Measurements from ENCODE around the gene NDST4.

NDST4 gene

DNA sequence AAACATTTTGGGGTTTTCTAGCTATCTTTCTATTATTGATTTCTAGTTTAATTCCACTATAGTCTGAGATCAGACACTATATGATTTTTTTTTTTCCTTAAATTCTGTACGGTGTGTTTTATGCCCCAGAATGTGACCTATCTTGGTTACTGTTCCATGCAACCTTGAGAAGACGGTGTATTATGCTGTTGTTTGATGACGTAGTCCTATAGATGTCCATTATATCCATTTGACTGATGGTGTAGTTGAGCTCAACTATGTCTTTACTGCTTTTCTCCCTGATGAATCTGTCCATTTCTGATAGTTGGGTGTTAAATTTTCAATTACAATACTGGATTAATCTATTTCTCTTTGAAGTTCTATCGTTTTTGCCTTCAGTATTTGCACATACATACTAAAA is 212.5 kb downstream of the NDST4 start:
- DNase-seq = no peak

DNA sequence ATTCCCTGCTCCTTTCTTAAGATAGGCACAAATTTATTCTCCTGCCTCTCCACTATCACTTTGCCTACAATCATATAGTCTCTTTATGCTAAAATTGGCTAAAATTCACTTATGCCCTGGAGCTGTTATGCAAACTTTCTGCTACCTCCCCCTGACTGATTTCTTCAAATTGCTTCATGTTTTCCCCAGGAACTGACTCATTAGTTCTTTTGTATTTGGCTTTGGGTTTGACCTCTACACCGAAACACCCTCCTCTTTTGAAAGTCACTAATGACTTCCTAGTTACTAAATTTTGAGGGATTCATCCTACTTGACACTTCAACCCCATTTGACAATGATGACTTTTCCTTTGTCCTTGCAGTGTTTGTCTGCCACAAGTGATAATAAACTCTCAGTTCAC is 222.6 kb downstream of the NDST4 start:
- DNase-seq = no peak

DNA sequence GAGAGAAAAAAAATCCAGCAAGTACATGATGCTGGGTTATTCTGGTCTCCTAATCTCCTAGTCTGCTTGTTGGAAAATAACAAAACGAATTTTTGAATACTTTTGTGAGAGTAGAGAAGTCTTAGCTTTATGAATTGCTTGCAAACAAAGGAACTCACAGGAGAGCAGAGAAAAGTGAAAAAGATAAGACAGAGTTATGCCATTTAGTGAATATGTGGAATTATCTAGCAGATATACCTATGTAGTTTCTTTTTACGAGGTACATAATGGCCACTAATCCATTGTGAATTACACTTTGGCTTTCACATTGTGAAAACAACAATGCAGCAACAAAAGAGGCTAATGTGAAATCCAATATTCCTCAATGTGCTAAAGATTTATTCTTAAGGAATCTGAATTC is 226.7 kb downstream of the NDST4 start:
- DNase-seq = no peak

DNA sequence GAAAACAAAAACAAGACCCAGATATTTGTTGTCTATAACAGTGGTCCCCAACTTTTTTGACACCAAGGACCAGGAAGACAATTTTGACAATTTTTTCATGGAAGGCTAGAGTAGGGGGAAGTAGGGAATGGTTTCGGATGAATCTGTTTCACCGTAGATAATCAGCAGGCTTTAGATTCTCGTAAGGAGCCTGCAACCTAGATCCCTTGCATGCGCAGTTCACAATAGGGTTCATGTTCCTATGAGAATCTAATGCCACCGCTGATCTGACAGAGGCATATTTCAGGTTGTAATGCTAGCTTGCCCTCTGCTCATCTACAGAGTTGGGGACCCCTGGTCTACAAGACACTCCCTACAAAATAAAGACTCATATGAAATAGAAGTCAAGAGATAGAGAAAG is 229.8 kb downstream of the NDST4 start:
- no peak for DNase-seq

DNA sequence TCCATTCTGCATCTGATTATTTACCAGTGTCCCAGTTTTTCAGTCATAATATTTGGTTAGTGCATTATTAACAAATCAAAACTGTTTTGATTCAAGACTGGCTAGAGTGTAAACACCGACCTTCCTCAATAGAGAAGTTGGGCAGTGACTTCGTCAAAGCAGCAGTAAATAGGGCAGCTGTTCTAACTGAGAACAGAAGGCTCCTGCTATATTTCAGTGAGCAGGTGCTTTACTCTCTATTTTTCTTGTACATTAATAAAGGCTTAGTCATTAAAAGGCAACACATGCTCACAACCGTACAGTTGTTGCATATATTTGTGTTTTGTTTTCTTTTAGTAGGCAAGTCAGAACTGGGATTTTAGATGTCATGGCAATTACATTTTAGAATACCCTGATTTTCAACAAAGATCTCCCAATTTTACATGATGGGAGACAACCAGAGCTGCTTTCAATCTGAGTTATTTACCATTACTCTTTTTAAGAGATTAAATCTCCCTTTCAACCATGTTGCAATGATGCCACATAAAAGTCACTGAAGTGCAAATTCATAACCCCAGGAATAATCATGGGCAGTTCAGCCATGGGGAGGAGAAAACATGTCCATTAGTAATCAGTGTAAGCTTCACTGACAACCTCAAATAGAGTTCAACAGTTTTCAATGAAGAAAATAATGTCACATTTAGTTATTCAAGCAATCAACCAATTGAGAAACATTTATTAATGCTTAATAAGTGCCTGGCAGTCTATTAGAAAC is 233.3 kb downstream of the NDST4 start:
- no peak for DNase-seq

DNA sequence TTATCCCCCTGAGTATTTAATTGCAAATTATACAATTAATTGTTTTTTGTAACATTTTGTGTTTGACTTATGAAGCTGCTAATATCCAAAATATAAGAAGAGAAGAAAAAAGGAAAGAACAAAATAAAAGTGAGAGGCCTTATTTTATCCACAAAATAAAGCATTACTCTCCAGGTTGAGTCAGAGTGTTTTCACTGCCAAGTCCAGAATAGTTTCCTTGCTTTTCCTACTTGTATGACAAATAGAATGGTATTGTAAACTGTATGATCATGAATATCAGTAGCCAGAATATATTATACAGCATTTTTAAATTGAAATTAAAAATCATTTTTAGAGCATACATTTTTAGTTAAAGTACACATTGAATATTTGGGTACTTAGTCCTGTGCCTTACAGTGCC is 237.8 kb downstream of the NDST4 start:
- DNase-seq = no peak

DNA sequence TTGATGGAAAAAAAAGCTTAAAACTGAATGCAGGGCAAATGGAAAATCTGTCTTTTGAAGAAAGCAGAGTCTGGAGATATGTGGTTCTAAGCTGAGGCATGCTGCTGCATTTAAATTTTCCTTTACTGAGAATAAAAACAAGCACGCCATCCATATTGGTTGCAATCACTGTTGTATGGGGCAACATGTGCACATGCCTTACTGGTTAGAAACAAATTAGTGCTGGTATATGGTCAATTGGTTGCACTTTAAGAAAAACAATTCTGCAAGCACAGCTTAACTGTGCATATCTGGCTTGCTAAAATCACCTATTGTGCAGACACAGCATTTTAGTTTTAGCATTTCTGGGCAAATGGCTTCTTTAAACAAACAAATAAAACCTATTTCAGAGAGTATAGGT is 239.1 kb downstream of the NDST4 start:
- no peak for DNase-seq

DNA sequence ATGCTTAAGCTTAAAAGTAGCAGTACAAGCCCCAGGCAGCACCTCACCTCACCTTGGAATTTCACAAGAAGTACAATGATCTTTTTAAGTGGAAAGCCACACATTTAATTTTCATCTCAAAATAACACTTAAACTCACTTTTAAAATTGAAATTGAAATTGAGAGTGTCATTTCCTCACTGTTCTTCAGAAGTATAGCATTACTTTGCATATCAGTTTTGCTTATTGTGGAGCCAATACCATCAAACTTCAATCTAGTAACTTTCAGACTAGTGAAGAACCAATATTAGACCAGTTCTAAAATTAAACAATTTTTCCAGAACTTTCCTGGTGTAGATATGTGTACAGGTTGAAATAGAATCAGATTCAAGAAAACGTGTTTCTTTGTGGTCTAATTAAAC is 242.4 kb downstream of the NDST4 start:
- DNase-seq = no peak

DNA sequence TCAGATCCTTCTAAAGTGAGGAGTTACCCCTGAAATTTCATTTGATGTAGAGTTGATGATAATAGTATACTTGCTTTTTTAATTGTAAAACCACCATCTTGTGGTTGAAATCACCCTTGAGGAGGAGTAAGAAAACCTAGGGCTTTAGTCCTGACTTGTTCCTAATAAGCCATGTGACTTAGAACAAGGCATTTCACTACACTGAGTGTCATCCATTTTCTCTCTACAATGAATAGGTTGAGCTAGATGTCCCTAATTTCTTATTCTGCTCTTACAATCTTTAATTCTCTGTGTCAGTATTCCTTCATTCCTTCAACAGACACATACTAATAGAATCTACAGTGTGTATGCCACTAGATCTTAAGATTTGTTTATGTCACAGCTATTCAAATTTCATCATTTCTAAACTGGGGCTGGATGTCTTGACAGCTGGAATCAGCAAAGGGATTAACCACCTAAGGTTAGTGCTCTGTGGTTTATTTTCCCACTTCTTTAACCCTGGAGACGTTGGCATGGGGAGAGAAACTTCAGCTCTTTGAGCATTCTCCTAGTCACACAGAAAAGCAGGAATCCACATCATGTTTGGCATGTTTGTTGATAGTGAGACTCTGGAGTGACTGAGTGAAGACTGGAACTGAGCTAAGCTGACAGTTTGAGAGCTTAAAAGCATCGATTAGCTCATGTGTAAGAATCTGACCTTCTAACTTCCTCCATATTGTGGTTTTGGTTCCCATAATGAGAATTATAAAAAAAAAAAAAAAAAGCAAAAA is 246.3 kb downstream of the NDST4 start:
- no peak for DNase-seq

DNA sequence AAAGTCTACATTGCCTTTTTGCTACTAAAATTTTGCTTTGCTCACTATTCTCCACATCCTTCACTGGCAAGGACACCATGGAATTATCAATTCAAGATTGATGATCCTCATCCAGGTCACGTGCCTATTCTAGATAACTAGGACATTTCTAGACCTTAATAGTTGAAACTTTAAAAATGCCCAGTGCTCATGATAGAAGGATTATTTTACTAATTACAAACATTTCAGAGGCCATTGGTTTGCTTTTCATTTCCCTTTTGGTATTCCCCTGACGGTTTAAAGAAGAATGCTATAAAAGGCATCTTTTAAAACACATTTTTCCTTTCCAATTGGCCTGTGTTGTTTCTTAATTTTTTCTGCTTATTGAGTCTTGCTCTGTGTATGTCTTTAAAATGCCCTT is 249.4 kb downstream of the NDST4 start:
- DNase-seq = no peak

DNA sequence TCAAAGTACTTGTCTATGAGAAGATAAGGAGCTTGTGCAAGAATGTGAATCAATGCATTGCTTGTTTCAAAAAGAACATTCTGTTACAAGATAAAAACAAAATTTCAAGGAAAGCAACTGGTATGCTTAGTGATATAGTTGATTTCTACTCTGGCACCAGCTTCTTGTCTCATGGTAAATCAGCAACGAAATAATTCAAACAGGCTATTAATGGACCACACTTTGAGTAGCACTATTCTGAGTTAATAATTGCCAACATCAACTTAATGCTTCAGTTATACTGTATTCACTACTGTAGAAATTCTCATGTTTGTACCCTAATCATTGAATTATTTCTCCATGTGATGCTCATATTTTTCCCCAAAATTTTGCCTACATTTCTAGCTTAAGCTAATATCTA is 252.6 kb downstream of the NDST4 start:
- DNase-seq = no peak

DNA sequence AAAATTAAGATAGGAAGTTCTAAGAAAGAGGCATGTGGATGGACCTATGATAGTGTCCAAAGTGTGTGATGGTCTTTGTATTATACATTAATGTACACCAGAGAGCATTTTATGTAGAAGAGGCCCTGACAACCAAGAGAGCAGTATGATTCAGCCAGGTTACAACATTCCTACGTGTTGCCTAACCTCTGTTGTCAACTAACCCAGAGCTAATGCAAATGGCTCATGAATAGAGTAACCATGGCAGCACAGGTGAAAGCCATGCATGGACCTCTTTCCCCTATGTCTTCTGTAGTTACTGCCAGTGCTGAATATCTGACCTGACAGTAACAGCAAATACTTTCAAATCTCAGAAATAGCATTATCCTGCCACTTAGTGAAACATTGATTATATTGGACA is 255.6 kb downstream of the NDST4 start:
- DNase-seq = no peak

DNA sequence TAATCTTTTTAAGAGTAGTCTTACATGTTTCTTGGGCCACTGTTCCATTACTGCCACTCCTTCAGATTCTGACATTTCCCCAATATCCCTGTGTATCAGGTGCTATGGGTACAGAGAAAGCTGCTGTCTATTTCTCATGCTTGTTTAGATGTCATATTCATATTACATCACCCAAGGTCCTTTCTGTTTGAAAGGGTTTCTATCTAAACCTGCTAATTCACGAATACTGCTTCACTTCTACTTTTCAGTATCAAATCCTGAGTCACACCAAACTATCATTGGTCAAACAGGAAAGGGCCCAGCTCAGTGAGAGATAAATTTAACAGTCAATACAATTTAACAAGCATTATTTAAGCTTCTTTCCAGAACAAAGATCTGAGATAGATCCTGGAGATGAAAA is 273.4 kb downstream of the NDST4 start:
- DNase-seq = no peak

DNA sequence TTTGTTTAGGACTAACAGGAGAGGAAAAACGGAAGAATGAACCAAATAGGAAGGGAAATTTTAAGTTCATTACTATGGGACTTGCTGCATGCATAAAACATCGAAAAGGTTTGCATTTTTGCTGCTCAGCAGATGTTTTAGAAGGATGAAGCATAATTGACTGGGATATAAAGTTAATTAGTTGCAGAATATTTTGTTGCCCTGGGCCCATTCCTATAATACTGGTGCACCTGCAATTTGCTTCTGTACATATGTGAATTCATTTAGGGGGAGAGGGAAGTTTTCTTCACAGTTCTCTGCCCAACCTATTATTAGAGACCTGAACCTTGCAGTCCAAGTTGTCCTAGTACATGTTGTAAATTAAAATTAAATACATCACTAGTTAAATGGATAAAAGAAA is 282.8 kb downstream of the NDST4 start:
- no peak for DNase-seq

DNA sequence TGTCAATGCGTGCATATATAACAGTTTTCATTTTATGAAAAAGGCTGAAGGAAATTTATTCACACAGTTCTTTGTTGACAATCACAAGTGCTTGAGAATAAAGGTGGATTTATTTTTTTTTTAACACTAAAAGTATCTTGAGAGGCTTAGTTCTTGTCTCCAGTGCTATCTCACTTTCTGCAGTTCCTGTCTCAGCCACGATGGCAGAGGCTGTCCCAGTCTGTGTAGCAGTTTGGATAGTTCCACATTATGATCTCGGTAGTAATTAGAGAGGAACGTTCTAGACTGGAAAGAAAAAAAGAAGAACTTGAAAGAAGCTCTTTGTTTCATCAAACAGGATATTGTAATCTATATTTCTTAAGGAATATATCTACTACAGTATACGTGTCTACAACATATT is 285.8 kb downstream of the NDST4 start:
- no peak for DNase-seq

DNA sequence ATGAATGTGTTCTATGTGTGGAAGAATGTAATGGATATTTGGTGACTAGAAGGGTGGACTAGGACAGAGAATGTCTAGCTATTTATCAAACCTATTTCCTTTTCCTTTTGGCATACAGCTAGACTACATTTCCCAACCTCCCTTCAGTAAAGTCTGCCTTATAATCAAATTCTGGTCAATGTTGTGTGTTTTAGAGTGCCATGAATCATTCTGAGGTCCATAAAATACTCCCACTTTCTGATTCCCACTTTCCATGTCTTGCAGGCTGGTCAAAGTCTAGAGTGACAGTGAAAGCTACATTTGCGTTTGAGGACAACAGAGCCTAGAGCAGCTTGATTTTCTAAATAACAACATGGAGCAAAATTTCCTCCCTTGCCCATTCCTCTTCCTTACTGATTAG is 297.7 kb downstream of the NDST4 start:
- no peak for DNase-seq

DNA sequence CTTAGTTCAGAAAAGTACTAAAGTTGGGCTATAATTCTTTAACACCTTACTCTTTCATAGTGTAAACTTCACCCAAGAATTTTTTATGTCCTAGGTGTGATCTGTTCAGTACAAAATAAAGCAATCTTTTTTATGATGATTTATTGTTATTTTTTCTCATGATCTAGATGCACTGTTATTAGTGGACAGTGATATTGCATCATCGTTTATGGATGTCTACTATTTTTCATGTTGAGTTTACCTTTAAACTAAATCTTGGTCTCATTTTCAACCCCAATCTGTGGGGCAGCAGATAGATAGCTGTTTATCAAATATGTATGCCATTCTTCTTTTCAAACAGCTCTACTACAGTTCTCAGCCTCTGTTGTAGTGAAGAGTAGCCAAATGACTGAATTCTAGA is 299.5 kb downstream of the NDST4 start:
- DNase-seq = no peak

DNA sequence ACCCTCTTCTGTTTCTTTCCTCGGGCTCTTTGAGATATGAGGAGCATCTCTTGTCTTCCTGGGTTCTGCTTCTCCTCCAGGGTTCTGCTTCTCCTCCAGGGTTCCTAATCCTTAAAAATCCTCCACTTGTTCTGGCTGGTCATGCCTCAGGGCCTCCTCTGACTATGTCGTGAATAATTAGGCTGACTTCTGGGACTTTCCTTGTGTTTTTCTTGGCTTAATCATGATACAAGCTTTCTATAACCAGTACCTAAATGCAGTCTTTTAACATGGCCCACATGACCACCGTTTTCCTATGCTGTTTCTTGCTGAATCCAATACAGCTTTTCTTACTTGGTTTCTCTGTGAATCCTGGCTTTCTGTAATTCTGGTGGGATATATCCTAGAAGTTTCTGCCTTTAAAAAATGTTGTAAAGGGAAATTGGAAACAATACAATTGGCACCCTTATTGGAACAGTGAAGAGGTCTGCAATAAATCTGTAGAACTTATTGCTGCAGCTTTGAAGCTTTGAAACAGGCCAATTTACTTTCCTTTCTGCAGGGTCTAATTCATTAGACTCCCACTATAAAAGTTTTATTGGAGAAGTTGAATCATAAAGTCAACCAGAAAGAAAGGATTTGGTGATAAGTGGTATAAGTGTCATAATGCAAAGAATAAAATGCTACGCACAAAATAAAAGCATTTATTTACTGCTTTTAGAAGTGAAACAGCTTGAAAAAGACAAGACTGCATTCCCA is 301.7 kb downstream of the NDST4 start:
- DNase-seq = no peak

DNA sequence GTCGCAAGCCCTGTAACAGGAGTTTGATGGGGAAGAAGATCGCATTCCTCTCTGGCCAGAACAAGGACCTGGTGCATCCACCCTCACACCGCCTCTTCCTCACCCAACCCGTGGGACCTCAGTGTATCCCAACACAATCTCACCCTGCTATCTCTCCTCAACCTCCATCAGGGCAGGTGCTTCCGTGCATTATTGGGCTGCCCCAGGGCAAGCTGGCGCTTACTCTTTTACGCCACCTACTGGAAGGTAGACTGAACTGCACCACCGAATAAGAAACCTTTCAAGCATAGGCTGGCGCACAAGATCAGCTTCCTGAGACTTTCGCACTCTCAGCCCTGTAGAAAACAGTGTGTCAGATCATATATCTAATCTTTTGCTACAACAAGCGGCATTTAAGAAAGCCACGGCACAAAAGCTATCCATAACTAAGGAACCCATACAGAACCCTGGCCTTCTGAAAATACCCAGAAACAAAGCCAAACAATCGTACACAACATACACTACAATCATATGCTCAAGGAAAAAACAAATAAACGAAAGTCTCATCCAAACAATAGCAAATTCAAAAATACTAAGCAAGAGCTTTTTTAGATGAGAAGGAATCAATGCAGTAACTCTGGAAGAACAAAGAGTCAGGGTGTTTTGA is 305.5 kb downstream of the NDST4 start:
- DNase-seq = peak; percentile 15

DNA sequence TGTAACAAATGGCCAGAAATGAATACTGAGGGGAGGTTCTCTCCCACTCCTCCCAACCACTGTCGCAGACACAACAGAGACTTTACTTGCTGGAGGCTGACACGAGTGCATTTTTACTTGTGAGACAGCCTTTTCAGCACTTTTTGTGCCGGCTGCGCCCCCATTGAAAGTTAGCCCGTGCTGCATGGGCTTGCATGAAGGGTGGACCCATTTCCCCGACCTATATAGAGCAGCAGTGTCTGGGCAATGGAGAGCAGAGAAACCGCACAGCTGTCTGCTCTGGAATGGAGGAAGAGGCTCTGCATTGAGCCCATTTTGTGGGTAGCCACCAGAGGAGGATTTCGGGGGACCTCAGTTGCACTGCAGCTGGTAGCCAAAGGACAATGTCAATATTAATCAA is 306.1 kb downstream of the NDST4 start:
- DNase-seq = no peak

DNA sequence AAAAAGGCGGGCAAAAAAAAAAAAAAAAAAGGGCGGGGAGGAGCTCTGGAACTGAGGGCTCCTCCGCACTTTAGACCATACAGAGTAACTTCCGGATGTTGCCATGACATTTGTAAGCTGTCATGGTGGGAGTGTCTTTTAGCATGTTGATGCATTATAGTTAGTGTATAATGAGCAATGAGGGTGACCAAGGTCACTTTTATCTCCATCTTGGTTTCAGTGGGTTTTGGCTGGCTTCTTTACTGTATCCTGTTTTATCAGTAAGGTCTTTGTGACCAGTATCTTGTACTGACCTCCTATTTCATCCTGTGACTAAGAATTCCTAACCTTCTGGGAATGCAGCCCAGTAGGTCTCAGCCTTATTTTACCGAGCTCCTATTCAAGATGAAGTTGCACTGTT is 321.4 kb downstream of the NDST4 start:
- no peak for DNase-seq

DNA sequence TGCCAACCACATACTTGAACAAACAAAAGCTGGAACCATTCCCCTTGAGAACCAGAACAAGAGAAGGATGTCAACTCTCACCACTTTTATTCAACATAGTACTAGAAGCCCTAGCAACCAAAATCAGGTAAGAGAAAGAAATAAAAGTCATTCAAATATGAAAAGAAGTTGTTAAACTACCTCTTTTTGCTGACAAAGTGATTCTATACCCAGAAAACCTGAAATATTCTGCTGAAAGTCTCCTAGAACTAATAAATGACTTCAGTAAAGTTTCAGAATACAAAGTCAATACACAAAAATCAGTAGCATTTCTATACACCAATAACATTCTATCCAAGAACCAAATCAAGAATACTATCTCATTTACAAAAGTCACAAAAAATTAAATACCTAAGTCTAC is 327.9 kb downstream of the NDST4 start:
- no peak for DNase-seq

DNA sequence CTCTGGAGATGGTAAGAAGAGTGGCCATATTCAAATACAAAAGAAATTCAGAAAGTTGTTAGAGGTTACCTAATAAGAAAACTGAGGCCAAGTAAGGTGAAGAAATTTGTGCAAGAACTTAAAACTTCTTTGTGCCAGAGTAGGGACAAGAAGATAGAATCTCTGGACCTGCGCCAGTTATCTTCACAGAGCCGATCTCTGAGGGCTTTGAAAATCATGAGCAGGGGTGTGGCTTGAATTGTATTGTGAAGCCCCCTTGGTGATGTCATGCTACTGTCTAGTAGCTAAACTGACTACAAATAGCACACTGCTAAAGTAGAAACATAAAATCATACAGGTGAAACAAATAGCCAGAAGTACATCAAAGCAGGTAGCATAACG is 330.2 kb downstream of the NDST4 start:
- no peak for DNase-seq
